ENCODE measurements around the gene NAPG.

DNA sequence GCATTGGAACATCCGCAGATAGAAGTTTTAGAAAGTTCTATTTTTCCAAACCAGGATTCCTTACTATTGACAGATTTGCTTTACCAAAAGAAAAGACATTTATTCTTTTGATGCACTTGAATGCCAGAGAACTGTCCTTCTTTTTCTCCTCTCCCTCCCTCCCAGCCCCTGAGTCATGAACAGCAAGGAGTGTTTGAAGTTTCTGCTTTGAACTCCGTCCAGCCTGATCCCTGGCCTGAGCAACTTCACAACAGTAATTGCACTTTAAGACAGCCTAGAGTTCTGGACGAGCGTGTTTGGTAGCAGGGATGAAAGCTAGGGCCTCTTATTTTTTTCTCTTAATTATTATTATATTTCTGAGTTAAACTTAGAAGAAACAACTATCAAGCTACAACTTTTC is 37.8 kb upstream of the NAPG start:
- TF ChIP-seq, protein P1, sequence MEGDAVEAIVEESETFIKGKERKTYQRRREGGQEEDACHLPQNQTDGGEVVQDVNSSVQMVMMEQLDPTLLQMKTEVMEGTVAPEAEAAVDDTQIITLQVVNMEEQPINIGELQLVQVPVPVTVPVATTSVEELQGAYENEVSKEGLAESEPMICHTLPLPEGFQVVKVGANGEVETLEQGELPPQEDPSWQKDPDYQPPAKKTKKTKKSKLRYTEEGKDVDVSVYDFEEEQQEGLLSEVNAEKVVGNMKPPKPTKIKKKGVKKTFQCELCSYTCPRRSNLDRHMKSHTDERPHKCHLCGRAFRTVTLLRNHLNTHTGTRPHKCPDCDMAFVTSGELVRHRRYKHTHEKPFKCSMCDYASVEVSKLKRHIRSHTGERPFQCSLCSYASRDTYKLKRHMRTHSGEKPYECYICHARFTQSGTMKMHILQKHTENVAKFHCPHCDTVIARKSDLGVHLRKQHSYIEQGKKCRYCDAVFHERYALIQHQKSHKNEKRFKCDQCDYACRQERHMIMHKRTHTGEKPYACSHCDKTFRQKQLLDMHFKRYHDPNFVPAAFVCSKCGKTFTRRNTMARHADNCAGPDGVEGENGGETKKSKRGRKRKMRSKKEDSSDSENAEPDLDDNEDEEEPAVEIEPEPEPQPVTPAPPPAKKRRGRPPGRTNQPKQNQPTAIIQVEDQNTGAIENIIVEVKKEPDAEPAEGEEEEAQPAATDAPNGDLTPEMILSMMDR (IDR thresholded peaks at IDR 0.05), result no peak
- TF ChIP-seq POLR2A (IDR thresholded peaks at IDR 0.05) (no peak), POLR2AphosphoS5 (IDR thresholded peaks at IDR 0.05) (no peak), EP300 (IDR thresholded peaks at IDR 0.05) (no peak)
